ENCODE measurements around the gene ARHGAP25. TPM values are rescaled to one million over a fixed set of nuclear protein-coding genes. Genes with fewer than 3 reads are reported as not detected.

The ARHGAP25 gene
- total RNA-seq, 1 donor from 2014 or later = 9.6 TPM

DNA sequence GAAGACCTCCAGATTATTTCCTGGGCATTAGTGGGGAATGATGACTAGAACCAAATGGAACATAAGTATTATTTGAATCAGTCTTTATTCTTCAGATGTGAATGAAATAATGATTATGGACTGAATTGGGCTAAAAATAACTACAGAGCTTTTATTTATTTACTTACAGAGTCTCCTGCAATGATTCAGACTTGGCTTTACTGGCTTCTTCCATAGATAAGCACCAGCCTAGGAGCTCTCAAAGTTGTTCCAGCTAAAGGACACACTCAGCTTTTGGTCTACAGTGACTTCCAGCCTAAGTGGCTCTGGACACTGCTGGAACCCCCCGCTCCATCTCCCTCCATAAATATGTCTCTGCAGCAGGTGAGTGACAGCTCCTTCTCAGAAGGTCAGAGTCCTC is 24.3 kb upstream of the ARHGAP25 start:
- Histone ChIP-seq H3K36me3 (no peaks in the 10 kb centered on the region), H3K9me3 (no peaks in the 10 kb centered on the region), H3K27me3 (no peaks in the 10 kb centered on the region), H3K4me1 (no peaks in the 10 kb centered on the region), H3K27ac (no peak overlapping the region), H3K4me3 (no peak overlapping the region)
- intact Hi-C loops (cut with DNase I) = no loop called here
- no peak for DNase-seq (ENCODE audit: extremely low spot score in 2 of 2)
- TF ChIP-seq, protein P1, sequence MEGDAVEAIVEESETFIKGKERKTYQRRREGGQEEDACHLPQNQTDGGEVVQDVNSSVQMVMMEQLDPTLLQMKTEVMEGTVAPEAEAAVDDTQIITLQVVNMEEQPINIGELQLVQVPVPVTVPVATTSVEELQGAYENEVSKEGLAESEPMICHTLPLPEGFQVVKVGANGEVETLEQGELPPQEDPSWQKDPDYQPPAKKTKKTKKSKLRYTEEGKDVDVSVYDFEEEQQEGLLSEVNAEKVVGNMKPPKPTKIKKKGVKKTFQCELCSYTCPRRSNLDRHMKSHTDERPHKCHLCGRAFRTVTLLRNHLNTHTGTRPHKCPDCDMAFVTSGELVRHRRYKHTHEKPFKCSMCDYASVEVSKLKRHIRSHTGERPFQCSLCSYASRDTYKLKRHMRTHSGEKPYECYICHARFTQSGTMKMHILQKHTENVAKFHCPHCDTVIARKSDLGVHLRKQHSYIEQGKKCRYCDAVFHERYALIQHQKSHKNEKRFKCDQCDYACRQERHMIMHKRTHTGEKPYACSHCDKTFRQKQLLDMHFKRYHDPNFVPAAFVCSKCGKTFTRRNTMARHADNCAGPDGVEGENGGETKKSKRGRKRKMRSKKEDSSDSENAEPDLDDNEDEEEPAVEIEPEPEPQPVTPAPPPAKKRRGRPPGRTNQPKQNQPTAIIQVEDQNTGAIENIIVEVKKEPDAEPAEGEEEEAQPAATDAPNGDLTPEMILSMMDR (IDR thresholded peaks at IDR 0.05) = no peak
- no peak for TF ChIP-seq POLR2AphosphoS5 (IDR thresholded peaks at IDR 0.05; ENCODE audit: insufficient read depth in 1 of 2, low read depth in 1 of 2)
- TF ChIP-seq POLR2A (IDR thresholded peaks at IDR 0.05) = no peak

DNA sequence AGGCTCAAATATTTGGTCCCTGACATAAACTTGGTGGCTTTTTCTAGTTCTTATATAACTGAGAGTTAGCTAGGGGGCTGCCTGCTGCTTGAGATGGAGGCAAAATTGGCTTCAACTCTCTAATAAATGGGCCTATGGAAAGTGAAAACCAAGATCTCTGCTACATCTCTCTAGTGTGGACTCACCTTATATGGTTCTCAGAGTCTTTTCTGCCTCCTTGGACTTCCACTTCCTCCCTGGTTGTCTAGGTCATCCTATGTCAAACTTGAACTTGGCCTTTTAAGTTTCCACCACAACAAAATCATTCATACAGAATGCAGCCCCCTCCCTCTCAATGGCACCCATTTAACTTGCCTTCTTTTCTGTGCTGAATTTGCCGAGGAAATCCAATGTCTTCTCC is 23.9 kb upstream of the ARHGAP25 start:
- no peaks in the 10 kb centered on the region for H3K9me3 ChIP-seq
- no peak overlapping the region for H3K27ac ChIP-seq
- DNase-seq (ENCODE audit: extremely low spot score in 2 of 2) = no peak
- H3K36me3 ChIP-seq = no peaks in the 10 kb centered on the region
- no peaks in the 10 kb centered on the region for H3K4me1 ChIP-seq
- TF ChIP-seq, protein P1 (IDR thresholded peaks at IDR 0.05) = no peak
- no peaks in the 10 kb centered on the region for H3K27me3 ChIP-seq
- no peak overlapping the region for H3K4me3 ChIP-seq
- intact Hi-C loops (cut with DNase I) = no loop called here

DNA sequence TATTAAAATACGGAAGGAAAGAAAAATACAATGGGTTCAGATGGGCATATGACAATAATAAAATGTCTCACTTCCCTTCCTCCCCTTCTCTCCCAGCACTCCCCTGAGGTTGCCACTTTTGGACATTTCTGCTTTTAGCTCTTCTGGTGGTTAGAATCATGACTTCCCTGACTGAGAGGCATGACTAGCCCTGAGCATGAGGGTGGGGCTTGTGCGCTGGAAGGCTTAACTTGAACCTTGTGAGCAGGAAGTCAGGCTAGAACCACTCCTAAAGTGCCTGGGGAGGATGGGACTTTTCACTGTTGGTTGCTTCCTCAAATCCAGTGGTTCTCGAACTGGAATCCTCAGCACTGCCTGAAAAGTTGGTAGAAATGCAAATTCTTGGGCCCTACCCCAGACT is 19.7 kb upstream of the ARHGAP25 start:
- H3K27ac ChIP-seq = no peak overlapping the region

DNA sequence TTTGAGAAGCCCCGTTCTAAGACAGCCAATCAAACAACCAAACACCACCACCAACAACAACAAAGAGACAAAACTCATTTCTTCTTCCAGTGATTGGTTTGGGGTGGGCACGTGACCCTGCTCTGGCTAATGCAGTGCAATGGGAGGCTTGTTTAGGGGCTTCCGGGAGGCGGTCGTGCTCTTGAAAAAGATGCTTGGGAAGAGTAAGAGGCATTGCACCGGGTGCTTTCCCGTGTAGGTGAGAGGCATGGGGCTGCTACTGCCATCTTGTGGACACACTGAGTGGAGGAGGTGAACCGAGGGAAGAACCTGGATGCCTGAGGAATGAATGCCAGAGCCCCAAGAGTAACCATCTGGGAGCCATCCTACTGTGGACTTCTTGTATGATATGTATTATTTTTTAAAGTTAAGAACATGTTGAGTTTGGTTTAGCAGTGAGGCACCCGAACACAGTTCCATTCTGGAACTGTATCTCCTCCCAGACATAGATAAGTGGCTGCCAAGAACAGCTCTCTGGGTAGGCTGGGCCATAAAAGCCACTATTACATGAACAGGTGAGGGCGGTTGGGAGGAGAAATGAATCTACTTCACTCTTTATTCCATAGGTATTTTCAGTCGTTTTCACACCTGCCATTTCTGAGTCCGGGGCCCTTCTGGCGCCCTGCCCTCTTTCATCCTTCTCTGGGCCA is 19.1 kb upstream of the ARHGAP25 start:
- H3K27ac ChIP-seq = no peak overlapping the region
- intact Hi-C loops (cut with DNase I) = no loop called here
- DNase-seq (ENCODE audit: extremely low spot score in 2 of 2) = no peak

More for the DNA sequence above, 19.7 kb upstream of the ARHGAP25 start:
- no peaks in the 10 kb centered on the region for H3K27me3 ChIP-seq
- H3K36me3 ChIP-seq = no peaks in the 10 kb centered on the region
- intact Hi-C loops (cut with DNase I) = no loop called here
- TF ChIP-seq, protein P1 (IDR thresholded peaks at IDR 0.05) = no peak
- no peak for TF ChIP-seq POLR2AphosphoS5 (IDR thresholded peaks at IDR 0.05; ENCODE audit: insufficient read depth in 1 of 2, low read depth in 1 of 2)
- no peak for TF ChIP-seq POLR2A (IDR thresholded peaks at IDR 0.05)
- no peaks in the 10 kb centered on the region for H3K9me3 ChIP-seq
- H3K4me1 ChIP-seq = no peaks in the 10 kb centered on the region
- no peak overlapping the region for H3K4me3 ChIP-seq
- no peak for DNase-seq (ENCODE audit: extremely low spot score in 2 of 2)

More for the DNA sequence above, 19.1 kb upstream of the ARHGAP25 start:
- no peak overlapping the region for H3K4me3 ChIP-seq
- TF ChIP-seq, protein P1 (IDR thresholded peaks at IDR 0.05) = peak in 2 of 3 experiments; percentile 36 to 38
- TF ChIP-seq POLR2AphosphoS5 (IDR thresholded peaks at IDR 0.05; ENCODE audit: insufficient read depth in 1 of 2, low read depth in 1 of 2) = no peak
- TF ChIP-seq POLR2A (IDR thresholded peaks at IDR 0.05) = no peak
- no peaks in the 10 kb centered on the region for H3K27me3 ChIP-seq
- H3K4me1 ChIP-seq = no peaks in the 10 kb centered on the region
- no peaks in the 10 kb centered on the region for H3K36me3 ChIP-seq
- H3K9me3 ChIP-seq = no peaks in the 10 kb centered on the region

Measured in vagina (tissue), 2 donors.